Panc1 (cell line): Measurements from ENCODE around the gene PTGDS. TPM values are rescaled to one million over a fixed set of nuclear protein-coding genes. Genes with fewer than 3 reads are reported as not detected.

ENCODE experiments used
- total RNA-seq: library from RNA; stranded (reverse); gene quantifications from one replicate; pipeline ENCODE4 v1.2.1, GENCODE V29; 2021; ENCODE audit not compliant: unreplicated experiment

PTGDS gene
- total RNA-seq, 1 experiment from 2014 or later, result 13.7 TPM

Other genes with a start within 250 kb of the PTGDS start
- not detected for gene LCN10, start 234.6 kb upstream of the PTGDS start, total RNA-seq
- gene LCN6, start 229.0 kb upstream of the PTGDS start, total RNA-seq, result not detected
- gene LCN8, start 219.3 kb upstream of the PTGDS start, total RNA-seq, result not detected
- 0.05 TPM for gene LCN15, start 213.0 kb upstream of the PTGDS start, total RNA-seq
- gene TMEM141, start 186.2 kb upstream of the PTGDS start, total RNA-seq, result 53.5 TPM
- 0.62 TPM for gene CCDC183, start 181.2 kb upstream of the PTGDS start, total RNA-seq
- gene RABL6, start 169.6 kb upstream of the PTGDS start, total RNA-seq, result 106 TPM
- gene AJM1, start 135.0 kb upstream of the PTGDS start, total RNA-seq, result 7.2 TPM
- 204 TPM for gene PHPT1, start 128.1 kb upstream of the PTGDS start, total RNA-seq
- gene MAMDC4, start 125.2 kb upstream of the PTGDS start, total RNA-seq, result 6.3 TPM
- 270 TPM for gene EDF1, start 111.2 kb upstream of the PTGDS start, total RNA-seq
- 48.7 TPM for gene TRAF2, start 91.0 kb upstream of the PTGDS start, total RNA-seq
- gene FBXW5, start 32.8 kb upstream of the PTGDS start, total RNA-seq, result 72.6 TPM
- 2.9 TPM for gene C8G, start 32.3 kb upstream of the PTGDS start, total RNA-seq
- 2.5 TPM for gene LCN12, start 25.2 kb upstream of the PTGDS start, total RNA-seq
- 0.82 TPM for gene LCNL1, start 5.5 kb downstream of the PTGDS start, total RNA-seq
- 64.0 TPM for gene PAXX, start 14.9 kb downstream of the PTGDS start, total RNA-seq
- gene CLIC3, start 19.1 kb downstream of the PTGDS start, total RNA-seq, result 6.2 TPM
- 27.0 TPM for gene ABCA2, start 50.7 kb downstream of the PTGDS start, total RNA-seq
- not detected for gene FUT7, start 54.6 kb downstream of the PTGDS start, total RNA-seq
- gene NPDC1, start 68.7 kb downstream of the PTGDS start, total RNA-seq, result 43.5 TPM
- gene ENTPD2, start 76.6 kb downstream of the PTGDS start, total RNA-seq, result 2.8 TPM
- gene SAPCD2, start 93.1 kb downstream of the PTGDS start, total RNA-seq, result 18.4 TPM
- gene UAP1L1, start 100.0 kb downstream of the PTGDS start, total RNA-seq, result 23.1 TPM
- gene MAN1B1, start 109.5 kb downstream of the PTGDS start, total RNA-seq, result 57.2 TPM
- gene DPP7, start 137.2 kb downstream of the PTGDS start, total RNA-seq, result 236 TPM
- gene GRIN1, start 161.7 kb downstream of the PTGDS start, total RNA-seq, result 4.9 TPM
- gene LRRC26, start 192.5 kb downstream of the PTGDS start, total RNA-seq, result 0.69 TPM
- gene TMEM210, start 194.6 kb downstream of the PTGDS start, total RNA-seq, result not detected
- 46.0 TPM for gene ANAPC2, start 211.1 kb downstream of the PTGDS start, total RNA-seq
- gene SSNA1, start 211.2 kb downstream of the PTGDS start, total RNA-seq, result 86.9 TPM
- gene TPRN, start 223.2 kb downstream of the PTGDS start, total RNA-seq, result 21.7 TPM
- 25.4 TPM for gene TMEM203, start 228.1 kb downstream of the PTGDS start, total RNA-seq
- gene NDOR1, start 228.2 kb downstream of the PTGDS start, total RNA-seq, result 15.6 TPM
- 11.5 TPM for gene RNF208, start 244.7 kb downstream of the PTGDS start, total RNA-seq
- gene CYSRT1, start 247.7 kb downstream of the PTGDS start, total RNA-seq, result 0.67 TPM
- gene RNF224, start 250.0 kb downstream of the PTGDS start, total RNA-seq, result 0.15 TPM